Kidney tubule cell (primary cell): ENCODE data around the gene PRKCA.

Experiments used
- DNase-seq: peaks from one replicate; pipeline ENCODE4 v3.0.0-alpha.2; 2018; ENCODE audit warnings: low spot score

PRKCA gene

DNA sequence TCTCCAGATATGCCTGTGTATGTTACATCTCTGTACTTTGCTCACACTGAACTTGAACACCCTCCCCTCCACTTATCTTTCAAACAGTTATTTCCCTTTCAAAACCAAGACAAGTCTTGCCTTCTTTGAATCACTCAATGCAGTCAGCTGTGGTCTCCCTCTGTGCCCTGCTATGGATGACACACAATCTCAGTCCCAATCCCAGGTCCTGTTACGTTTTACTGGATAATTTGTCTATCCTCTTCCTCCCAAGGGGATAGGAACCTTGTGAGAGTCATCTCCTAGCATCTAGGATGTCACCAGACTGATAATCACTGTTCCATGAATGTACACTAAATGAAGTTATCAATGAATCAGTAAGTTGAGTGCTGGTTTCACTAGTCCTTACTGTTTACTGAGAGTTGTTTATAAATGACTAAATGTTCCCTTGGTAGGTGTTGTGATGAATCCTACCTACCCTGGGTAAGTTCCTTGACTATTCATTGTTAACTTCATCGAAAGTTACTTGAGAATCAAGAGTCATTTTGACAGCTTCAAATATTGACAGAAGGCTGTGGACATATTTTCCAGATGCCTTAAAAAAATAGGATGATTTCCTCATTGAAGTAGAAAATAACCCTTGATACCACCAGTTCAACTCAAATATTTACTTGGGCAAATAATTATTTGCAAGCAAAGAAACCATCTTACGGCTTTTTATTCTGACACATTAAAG lies 244.9 kb downstream of the PRKCA start:
- peak; percentile 38 for DNase-seq

DNA sequence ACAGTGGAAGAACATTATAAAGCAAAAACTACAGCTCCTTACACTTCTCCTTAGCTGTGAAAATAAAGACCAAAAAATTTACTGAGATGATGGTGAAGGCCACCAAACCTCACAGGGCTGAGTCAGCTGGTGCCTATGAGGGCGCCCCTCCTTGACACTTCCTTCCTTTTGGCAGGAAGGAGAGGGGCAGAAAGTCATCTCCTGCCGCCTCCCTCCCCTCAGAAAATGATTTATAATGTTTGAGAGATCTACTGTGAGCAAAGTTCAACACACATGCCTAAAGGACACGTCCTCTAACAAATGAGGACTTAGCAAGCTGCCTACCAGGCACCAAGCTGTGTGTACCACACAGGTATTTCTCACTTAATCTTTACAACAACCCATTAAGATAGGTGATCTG lies 245.7 kb downstream of the PRKCA start:
- DNase-seq: peak; percentile 63

DNA sequence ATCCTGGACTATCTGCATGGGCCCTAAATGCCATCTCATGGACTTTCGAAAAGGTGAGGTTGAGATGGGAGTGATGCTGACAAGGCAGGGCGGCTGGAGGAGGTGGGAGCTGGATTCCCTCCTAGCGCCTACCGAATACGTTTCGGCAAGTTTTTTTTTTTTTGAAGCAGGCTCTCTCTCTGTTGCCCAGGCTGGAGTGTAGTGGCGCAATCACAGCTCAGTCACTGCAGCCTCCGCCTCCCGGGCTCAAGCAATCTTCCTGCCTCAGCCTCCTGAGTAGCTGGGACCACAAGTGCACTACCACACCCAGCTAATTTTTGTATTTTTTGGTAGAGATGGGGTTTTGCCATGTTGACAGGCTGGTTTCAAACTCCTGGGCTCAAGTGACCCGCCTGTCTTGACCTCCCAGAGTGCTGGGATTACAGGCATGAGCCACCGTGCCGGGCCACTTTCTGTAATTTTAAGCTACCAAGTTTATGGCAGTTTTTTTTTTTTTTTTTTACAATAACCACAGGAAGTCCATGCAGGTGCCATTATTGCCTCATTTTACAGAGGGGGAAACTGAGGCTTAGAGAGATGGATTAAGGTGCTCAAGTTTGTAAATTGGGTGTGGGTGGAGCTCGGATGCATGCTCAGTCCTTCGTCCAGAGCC lies 246.4 kb downstream of the PRKCA start:
- no peak for DNase-seq

DNA sequence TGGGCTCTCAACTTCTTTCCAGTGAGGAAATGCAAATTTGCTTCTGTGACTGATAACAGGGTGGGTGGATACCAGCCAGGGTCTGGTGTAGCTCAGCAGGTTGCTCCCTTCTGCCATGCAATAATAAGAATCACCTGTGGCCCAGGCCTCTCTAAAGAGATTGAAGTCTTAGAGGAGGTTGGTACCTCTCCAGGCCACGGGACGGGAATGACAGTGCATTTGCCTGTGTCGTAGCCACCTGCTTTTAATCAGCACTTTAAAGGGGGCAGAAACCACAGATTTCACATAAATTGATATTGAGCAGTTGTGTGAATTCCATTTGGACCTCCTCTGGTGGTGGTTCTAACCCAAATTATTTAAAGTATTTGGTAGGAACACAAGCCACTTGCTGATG lies 246.9 kb downstream of the PRKCA start:
- peak; percentile 67 for DNase-seq

DNA sequence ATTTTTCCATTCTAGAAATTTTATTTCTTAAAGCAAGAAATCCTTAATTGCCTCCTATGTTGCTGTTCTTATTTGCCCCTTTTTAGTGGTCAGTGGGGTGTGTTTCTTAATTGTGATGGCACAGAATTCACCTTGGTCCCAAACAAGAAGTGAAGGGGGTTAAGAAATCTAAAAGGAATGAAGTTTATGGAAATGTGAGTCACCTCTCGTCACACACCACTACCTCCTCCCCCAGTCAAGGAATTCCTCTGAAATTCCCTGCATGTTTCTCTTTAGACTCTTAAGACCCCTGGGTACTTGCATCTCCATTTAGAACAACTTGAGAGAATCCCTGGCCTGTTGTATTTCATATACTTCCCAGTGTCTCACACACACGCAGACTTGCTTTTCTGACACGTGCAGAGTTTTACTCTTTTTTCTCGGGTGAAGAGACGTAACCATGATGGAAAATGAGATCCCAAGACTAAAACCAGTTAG lies 247.4 kb downstream of the PRKCA start:
- DNase-seq: peak; percentile 93

DNA sequence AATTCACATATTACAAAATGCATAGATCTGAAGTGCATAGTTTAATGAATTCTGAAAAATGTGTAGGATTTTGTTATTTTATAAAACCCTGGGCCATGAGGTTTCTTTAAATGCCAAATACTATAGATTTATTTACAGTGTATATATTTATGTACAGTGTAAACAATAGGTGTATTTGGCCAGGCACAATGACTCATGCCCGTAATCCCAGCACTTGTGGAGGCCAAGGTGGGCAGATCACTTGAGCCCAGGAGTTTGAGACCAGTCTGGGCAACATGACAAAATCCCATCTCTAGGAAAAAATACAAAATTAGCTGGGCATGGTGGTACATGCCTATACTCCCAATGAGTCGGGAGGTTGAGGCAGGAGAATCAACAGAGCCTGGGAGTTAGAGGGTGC lies 249.4 kb downstream of the PRKCA start:
- DNase-seq: no peak

DNA sequence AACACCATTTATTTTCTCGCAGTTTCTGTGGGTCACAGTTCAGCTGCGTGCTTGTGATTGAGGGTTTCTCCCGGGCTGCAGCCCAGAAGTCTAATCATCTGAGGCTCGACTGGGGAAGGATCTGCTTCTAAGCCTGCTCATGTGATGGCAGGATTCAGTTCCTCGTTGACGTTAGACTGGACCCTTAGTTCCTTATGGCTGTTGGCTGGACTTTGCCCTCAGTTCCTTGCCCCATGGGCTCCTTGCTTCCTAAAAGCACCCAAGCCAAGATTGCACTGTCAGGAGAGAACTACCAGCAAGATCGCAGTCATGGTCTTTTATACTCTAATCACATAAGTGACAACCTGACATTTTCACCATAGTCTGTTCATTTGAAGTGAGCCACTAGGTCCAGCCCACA lies 250.0 kb downstream of the PRKCA start:
- DNase-seq: no peak

DNA sequence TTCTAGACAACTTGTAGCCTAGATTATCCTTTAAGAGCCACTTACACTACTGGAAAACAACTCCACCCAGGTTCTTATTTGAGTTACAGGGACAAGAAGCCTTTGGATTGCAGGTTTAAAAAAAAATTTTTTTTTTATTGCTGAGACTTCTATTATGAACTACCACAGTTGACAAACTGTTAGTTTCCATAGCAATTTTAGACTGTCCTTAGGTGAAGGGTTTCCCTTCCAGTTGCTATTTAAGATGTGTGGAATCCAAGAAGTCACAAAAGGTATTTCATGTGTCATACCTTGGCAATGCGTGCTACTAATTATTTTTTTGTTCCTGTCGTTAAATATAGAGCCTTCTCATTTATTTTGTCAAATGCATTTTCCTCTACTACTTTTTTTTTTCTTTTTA lies 253.2 kb downstream of the PRKCA start:
- DNase-seq: peak; percentile 75

DNA sequence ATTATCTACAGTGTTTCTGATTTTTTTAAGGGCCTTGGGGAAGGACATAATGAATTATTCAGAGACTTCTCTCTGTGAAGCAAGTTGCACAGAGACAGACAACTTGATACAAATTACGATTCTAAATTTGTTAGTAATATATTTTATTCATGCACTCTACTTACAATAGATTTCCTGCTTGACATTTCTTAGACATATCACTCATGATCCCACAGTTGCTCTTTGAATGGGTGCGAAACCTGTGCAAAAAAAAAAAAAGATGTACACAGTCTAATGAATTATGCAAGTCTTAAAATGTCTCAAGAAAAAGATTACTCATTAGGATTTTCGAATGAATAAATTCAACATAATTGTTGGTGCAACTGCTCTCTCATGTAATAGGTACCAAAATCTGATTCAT lies 254.8 kb downstream of the PRKCA start:
- no peak for DNase-seq

DNA sequence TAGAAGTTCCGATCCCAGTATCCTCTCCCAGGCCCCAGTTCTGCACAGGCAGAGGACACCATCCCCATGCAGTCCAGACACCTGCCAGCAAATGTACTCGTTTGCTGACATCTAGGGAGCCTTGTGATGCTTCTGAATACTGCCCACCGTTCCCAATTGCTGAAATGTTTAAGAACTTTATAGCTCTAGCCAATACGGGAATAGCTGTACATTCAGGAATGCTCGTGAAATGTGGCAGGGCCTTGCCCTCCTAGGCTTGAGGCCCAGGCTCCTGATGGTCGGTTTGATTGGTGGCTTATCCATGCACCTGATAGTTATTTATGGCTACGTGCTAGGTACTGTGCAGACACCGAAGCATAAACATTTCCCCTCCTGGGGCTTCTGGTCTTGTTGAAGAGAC lies 255.5 kb downstream of the PRKCA start:
- DNase-seq: no peak

DNA sequence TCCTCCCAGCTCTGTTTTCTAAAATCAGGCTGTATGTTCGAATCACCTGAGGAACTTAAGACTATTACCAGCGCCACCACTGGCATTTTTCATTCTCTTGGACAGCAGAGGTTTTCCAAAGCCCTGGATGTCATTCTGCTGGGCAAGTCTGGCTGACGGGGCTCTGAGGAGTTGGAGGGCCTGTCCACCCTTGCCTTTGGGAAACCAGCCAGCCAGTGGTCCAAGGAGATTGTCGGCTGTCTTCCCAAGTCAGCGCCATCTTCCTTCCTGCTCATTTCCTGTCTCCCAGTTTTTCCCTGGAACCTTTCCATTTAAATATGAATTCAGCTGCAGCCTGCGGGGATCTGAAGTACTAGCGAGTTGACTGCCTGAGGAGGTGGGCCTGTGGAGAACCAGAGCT lies 258.3 kb downstream of the PRKCA start:
- DNase-seq: no peak

DNA sequence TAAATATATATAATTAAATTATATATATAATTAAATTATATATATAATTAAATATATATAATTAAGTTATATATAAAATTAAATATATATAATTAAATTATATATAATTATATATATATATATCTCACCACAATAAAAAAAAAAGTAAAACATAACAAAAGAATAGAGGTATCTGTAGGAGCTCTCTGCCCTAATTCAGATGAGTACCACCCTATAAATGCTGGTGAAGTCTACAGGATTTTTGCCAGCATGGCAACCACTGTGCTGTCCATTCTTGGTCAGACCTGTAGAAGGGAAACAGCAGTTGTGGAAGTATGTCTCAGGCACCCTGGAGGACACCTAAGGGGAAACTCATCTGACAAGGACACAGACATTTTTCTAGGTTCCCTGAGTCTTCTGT lies 259.7 kb downstream of the PRKCA start:
- DNase-seq: no peak

DNA sequence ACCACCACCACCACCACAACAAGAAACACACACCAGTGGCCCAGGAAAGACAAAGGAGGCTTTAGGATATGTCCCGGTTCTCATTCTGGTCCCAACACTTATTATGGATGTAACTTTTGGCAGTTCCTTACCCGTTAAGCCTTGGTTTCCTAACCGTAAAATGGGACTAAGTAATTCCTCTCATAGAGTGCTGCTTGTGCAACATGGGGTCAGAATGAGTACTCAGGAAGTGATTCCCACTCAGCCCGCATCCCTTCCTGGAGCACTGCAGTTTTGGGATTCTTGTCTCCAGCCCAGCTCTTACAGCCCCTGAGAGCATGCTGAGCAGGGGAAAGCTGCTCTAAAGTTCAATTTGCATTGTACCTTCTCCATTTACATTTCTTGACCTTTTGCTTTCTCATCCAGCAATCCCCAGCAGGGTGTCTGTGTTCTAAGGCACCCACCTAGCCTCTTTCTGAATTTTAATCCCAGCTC lies 262.6 kb downstream of the PRKCA start:
- DNase-seq: no peak

DNA sequence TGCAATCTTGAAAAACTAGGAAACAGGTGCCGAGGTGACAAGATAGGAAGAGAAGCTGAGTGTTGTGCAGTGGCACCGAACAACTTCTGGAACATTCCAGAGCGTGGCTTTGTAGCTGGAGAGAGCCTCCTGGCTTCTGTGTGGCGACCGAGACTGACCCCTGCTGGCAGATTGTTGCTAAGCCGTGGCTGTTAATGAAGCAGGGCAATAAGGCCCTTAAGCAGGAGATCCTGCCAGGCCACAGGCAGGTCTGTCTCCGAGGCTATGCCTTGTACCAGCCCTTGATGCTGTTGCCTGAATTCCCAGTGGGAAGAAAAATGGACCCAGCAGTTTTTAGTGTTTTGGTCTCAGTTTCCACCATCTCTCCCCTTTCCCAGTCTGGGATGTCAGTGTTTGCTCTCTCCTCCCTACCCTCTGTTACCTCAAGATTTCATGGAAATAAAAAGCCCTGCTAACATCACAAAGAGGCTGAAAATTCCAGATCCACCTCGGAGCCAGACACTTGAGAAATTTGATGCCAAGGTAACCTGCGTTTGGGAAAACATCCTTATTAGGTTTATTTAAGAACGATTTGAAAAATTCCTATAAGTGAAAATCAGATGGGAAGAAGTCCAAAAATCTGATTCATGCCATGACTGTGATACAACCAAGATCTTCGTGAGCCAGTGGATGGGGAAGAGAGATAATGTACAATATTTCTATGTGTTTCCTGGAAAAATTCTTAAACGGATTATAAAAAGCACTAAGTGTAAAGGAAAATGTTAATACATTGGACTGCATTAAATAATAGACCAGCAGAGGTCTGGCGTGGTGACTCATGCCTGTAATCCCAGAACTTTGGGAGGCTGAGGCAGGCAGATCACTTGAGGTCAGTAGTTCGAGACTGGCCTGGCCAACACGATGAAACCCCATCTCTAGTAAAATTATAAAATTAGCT lies 265.1 kb downstream of the PRKCA start:
- peak; percentile 79 for DNase-seq

DNA sequence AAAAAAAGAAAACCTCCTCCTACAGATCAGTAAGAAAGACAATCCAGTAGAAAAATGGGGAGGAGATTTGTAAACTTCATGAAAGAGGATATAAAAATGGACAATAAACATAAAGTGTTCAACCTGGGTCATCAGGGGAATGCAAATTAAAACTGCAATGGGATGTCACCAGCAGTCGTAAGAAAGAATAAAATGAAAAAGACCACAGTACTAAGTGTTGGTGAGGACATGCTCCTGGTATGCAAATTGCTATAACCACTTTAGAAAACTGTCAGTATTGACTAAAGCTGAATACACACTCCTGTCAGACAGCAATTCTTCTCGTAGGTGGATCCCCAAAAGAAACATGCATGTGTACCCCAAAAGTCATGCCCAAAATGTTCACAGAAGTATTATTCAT lies 267.2 kb downstream of the PRKCA start:
- no peak for DNase-seq

DNA sequence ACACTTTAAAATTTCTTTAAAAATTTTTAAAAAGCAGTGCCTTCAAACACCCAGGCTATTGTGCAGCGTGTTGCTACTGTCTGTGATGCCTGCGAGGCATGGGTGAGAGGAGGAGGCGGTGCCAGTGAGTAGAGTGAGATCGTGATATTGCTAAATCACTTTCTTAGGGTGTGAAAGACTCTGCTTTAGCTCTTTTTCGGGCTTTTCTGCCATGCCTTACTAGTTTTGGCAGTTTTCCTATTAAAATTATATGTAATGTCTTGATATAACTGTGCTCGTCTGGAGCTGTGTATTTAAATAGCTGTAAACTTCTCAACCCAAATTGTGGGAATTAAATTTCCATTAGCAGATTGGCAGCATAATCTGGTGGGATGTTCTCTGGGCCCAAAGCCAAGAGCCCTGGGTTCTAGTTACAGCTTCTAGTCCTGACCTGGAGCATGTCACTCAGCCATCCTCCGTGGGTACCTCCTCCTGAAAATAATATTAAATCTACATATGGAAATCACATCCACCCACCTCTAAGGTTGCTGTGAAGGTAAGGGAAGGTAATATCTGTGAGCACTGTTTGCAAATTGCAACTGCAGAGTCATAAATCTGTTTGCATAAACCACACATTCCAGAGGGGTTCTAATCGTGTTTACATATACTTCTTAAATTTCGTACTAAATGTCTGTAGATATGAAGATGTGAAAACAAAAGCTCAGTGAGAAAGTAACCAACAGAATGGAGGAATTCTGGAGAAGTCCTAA lies 268.2 kb downstream of the PRKCA start:
- no peak for DNase-seq

DNA sequence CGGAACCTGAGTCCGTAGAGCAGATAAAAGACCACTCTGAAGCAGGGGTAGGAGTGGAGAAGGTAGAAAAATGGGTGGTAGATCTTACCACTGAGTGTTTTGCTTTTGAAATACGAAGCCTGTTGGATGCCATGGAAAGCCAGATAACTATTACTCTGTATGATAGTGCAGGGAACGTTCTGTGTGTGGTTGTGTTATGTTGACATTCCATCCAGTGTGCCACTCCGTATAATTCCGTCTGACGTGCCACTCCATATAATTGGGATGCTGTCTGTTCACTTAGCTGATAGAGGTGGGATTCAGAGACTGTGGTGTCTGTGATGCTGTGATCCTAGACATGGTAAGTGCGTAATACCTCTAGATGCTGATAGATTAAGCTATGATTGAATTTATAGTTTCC lies 269.3 kb downstream of the PRKCA start:
- no peak for DNase-seq

DNA sequence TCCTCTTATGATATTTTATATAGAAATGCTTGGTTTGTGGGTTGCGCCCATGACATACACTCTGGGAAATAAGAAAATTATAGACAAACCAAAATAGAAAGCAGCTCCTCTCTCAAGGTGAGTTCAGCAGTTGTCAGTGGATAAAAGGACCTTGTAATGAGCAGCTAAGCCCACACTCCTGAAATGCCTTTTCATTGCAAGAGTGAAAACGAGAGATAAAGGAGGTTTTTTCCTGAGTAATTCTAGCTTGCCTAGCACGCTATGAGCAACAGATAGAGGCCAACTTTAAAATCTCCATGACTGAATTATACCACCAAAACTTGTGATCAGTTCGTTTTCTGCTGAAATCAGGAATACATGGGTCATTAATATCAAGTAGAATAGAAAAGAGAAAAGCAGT lies 270.7 kb downstream of the PRKCA start:
- DNase-seq: no peak

DNA sequence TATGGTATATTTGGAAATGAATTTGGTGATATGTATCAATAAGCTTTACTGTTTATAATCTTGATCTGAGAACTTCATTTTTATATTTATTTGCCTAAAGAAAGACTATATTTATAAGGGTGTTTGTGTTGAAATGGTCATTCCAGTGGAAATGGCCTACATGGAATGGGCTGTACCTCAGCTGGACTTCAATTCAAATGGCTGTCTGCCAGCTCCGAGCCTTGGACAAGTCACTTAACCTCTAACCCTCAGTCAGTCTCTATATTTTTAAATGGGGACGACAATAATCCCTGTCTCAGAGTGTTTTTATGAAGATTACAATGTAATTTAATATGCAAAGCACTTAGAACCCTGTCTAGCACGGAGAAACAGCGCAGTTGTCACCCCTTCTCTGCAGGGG lies 271.7 kb downstream of the PRKCA start:
- no peak for DNase-seq

DNA sequence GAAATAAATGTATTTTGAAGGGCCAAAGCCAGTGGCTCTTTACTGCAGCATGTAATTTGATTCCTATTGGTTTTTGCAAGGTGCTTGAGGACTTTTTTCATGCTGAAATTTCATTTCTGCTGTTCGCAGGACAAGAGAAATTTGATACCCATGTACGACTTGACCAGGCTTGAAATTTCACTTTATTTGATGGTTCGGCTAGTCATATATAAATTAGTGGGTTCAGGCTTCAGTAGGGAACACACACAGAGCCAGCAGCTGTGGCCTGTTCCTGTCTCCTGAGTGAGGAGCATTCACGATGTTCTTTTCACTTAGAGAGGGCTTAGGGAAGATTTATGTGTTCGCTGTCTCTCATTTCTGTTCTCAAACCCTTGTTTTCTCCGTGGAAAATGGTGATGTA lies 274.1 kb downstream of the PRKCA start:
- DNase-seq: no peak

DNA sequence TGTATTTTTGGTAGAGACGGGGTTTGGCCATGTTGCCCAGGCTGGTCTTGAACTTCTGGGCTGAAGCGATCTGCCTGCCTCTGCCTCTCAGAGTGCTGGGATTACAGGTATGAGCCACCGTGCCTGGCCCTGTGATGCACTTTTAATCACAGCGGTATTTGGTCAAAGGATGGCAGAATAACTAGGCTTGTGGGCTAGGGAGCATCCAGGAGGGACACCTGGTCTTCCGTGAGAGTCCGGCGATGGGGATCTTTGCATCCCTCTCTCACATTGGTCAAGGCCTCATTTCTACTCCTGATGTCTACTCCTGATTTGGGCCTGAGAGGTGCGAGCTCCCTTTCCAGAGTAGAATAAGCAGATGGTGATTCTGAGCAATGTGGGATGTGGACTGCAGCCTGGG lies 274.6 kb downstream of the PRKCA start:
- DNase-seq: no peak
